HPDE6-E6E7 (cell line): ENCODE results near the gene KRT15.

Source experiments
- DNase-seq: peaks from one replicate; pipeline ENCODE4 v3.0.0; 2011; ENCODE audit warnings: missing footprints; ENCODE audit errors: extremely low spot score

The KRT15 gene

GRCh38 chr17:41505809-41506767 is 12.6 kb downstream of the KRT15 start:
- no peak for DNase-seq

- DNase-seq: no peak
Measured at GRCh38 chr17:41505007-41505808, 13.5 kb downstream of the KRT15 start, which contains the start of gene KRT13. Gene KRT13 (minus strand): TSS chr17:41505612. CDS start chr17:41505550, 62 bp downstream.

DNA sequence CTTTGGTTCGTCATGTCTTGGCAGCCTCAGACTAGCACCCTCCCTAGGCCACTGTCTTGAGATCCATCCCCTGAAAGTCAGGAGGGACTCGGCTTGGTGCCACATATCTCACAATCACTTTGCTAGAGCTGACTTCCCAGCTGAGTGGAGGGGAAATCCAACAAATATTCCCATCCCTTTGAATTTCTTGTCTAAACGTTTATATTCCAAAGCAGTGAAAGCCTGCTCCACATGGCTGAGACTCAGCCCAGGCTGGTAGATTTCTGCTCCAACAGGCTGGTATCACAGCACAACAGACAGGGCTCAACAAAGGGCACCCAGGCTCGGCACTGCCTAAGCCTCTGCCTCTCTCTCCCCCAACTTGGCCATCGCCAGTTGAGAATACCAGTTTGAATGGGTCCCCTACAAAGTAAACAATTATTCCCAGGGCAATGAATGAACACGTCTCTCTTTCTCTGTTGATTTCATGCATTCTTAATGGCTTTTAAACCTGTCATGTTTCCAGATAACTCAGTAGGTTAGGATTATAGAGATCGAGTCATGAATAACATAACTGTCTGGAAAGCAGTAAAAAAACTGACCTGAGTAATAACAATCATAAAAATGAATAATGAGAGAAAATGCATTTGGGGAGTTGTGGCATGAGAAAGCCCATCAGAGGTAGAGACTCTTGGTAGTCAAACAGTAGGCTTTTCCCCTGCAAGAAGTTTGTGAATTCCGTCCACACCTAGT is 14.3 kb downstream of the KRT15 start:
- DNase-seq: no peak

DNA sequence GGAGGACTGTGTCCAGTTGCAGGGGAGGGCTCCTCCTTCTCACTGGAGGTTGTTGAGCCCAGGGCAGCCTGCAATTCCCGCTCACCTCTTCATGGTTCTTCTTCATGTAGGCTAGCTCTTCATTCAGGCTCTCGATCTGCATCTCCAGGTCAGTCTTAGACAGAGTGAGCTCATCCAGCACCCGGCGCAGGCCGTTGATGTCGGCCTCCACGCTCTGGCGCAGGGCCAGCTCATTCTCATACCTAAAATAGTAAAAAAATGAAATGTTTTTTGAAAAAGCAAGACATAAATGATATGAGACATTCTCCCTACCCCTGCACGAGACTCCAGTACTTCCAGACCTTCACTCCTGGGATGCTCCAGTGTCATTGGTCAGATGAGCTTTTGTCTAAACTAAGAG is 15.5 kb downstream of the KRT15 start:
- no peak for DNase-seq

- peak; percentile 86 for DNase-seq
Measured at GRCh38 chr17:41500131-41500911, 18.4 kb downstream of the KRT15 start.

DNA sequence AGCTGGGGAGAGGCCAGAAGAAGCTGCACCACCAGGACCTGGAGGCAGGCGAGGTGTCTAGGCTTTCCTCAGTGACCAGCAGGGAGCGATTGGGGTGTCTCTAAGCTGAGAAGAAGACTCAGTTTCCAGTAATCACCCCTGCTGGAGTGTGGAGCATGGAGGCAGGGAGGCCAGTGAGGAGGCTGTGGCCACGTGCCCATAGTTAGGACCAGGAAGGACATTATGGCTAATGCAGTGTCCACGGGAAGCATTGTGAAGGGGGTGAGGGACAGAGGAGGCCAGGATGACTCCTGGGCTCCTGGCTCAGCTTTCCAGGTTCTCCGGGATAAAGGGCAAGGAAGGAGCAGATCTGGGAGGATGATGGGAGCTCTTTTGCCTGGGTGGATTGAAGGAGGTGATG is 19.0 kb downstream of the KRT15 start:
- DNase-seq: no peak

GRCh38 chr17:41498276-41498675 is 20.4 kb downstream of the KRT15 start:
- DNase-seq: no peak

DNA sequence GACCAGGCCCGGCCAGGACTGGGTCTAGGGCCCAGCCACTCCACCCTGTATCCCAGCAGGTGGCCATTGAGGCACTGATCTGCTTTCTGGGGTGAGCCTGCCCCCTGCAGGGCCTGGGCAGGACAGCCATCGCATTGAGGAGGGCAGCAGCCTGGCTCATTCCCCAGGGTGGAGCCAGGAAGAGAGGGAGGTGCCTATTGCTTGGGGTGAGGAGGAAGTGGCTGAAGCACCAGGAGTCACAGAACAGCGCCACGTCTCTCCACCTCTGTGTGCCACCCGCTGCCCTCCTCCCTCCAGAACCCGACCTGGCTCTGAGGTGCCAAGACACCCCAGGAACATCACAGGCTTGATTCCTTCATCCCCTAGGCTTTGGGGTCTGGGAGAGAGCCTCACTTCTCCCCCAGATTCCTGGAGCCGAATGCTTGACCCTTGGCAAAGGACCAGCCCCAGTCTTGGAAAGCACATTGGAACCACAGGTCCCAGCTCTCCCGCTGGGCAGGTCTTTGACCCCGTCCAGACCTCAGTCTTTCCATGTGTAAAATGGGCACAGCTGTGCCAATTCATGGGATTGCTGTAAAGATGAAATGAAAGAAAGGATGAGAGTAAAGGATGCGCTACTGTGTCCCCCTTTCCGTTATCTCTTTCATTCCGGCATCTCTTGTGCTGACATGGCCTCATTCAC is 21.7 kb downstream of the KRT15 start:
- DNase-seq: peak; percentile 95

DNA sequence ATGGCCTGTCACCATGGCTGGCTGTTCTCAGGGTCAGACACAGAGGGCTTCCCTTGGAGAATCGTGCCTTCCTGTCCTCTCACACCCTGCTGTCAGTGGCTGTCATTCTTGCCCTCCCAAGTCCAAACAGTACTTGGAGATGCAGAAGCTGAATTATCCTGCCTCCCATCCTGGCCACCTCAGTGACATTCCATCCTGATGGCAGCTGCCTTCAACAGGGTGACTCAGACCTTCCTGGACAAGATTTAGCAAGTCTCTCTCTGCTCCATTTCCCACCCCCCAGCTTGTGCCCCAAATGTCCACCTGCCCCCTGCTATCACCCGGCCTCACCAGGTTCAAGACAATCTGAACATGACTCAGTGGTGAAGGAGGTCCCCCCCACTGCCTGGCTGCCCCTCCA is 24.2 kb downstream of the KRT15 start:
- DNase-seq: no peak

DNA sequence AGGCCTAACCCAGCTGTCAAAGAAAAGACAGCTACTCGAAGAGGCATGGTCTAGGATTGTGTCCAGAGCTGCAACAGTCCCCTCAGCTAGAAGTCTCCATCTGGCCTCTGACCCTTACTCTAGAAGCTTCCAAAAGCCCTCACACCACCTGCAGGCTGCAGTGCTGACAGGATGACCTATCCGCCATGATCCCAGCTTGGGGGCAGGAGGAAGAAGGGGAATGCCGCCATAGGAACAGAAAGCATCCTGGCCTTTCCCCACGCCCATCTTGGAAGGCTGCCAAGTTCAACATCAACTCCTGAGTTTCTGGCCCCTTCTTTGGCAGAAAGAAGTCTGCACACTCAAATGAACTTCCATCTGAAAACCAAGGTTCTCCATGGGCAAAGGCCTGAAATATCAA is 25.9 kb downstream of the KRT15 start:
- DNase-seq: no peak

GRCh38 chr17:41492351-41492750 is 26.3 kb downstream of the KRT15 start:
- no peak for DNase-seq

GRCh38 chr17:41491476-41491875 is 27.2 kb downstream of the KRT15 start:
- DNase-seq: no peak

- DNase-seq: no peak
Measured at GRCh38 chr17:41490000-41490990, 28.4 kb downstream of the KRT15 start.

GRCh38 chr17:41489531-41489930 is 29.2 kb downstream of the KRT15 start, which contains the start of gene KRT36:
Gene KRT36 (minus strand): TSS chr17:41489910. CDS start chr17:41489864, 46 bp downstream.
- DNase-seq: no peak

GRCh38 chr17:41486809-41487530 is 31.7 kb downstream of the KRT15 start:
- no peak for DNase-seq

- no peak for DNase-seq
Measured at GRCh38 chr17:41486316-41486715, 32.4 kb downstream of the KRT15 start.

- DNase-seq: no peak
Measured at GRCh38 chr17:41484920-41485904, 33.5 kb downstream of the KRT15 start.
